Stimulated activated CD8-positive, alpha-beta memory T cell treated with anti-CD3 and anti-CD28 coated beads, Interleukin-7, amount 100 ng/mL, for 4 hours (primary cell): Measurements from ENCODE around the gene SMC6.

ENCODE experiments used
- DNase-seq, 2 donors: peaks; one replicate each; pipeline ENCODE4 v3.0.0-alpha.2; 2020; ENCODE audit warnings: low read depth in 2 of 2

The SMC6 gene

DNA sequence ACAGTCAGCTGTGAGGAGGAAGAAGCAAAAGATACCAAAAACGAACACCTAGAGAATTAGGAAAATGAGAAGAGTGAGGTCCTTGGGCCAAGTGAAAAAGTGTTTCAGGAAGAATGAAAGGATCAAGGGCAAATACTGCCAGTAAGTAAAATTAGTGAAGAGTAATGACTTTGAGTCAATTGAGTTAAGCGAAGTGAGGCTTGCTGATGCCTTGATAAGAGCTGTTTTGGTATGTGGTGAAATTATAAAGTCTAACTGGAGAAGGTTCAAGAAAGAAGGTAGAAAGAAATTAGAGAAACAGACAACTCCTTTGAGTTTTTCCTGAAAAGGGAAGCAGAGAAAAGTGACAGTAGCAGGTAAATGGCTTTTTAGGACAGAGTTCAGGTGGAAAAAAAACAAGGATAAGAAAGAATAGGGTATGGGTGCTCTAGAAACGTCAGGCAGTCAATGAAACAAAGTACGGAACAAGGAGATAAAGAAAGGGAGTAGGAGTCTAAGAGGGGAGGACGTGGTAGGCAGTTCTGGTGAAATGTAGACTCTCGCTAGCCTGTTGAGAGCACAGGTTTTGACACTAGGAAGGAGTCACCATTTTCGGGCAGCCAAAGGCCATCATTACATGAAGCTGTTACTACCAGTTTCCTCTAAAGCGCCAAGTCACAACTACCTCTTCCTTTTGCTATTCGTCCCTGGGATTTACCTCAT, 42.9 kb downstream of the SMC6 start:
- no peak for DNase-seq

GRCh38 chr2:17709897-17710296, 43.7 kb downstream of the SMC6 start:
- DNase-seq: no peak

- no peak for DNase-seq
These were observed 45.1 kb downstream of the SMC6 start for GRCh38 chr2:17708501-17708900.

- DNase-seq: no peak
These were observed 46.8 kb downstream of the SMC6 start for GRCh38 chr2:17706845-17707244.

DNA sequence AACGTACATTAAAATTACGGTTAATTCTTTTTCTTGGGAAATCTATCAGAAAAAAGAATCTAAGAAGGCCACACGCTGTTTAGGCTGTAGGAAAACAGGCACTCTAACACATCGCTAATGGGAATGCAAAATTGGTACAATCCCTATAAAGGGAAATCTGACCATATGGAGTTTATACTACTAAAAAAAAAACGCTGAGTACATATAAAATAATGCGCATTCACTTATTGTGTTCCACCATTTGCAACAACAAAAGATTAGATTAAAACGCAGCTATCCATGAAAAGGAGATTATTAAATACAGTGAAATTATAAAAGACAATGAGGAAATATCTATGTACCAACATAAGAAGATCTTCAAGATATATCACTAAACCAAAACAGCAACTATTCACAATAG, 62.8 kb downstream of the SMC6 start:
- DNase-seq: no peak

DNA sequence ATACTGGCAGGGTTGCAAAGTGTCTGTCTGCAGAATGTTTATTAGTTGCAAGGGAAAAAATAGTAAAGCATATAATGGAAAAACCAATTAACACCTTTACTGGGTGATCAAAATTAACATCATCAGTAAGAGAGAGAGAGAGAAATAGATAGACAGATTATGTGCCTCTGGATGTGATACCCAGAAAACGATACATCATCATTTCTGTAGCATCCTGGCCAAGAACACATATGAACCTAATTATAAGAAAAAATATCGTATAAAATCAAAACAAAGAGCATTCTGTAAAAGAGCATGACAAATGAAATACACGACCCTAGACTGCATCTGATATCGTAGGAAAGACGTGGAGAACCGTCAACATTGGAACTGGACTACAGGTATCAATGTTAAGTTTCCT, 64.6 kb downstream of the SMC6 start:
- no peak for DNase-seq

- no peak for DNase-seq
These were observed 65.0 kb downstream of the SMC6 start for GRCh38 chr2:17688600-17688999.

DNA sequence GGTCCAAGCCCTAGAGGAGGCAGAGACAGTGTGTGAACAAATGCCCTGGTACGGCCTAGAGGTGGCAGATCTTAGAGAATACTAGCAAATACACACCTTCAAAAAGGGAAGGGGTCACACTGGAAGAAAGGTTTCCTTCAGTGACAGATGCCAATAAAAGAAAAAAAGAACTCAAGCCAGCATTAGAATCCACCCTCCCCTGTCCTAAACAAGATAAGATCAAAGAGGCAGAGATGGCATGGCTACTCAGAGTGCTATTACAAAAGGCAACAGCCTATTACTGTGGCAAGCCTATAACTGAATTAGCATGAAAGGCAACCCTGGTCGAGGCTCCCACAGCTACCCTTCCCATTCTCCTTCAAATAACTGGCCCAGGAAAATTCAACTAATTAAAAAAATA, 69.6 kb downstream of the SMC6 start:
- no peak for DNase-seq

DNA sequence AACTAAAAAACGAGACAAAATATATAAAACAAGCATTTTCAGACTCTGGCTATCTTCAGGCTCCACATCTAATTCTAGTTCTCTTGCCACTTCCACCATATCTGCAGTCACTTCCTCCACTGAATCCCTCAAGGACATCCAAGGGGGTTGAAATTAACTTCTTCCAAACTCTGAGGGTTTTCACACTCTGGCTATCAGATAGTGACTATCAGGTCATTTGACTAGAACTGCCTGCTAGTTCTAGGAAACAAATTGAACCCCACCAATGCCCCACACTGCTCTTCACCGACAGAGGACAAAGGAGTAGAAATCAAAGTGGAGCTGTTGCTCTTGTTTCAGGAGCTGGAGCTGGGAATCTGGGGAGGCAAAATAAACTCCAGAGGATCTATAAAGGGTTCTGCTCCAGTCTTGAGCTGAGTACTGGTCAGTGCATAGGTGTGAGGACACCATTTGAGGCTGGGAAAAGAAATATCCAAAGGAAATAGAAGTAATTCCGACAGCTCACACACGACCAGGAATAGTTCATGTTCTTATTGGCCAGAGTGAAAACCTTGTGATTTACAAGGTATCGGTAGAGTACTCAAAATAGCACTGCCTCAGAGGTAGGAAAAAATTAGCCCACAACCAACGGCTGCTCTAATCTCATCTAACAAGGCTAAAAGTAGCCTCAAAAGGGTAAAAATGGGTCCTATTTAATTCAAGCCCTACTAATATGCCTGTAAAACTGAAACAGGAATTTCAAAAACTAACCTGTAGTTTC, 71.3 kb downstream of the SMC6 start:
- no peak for DNase-seq

DNA sequence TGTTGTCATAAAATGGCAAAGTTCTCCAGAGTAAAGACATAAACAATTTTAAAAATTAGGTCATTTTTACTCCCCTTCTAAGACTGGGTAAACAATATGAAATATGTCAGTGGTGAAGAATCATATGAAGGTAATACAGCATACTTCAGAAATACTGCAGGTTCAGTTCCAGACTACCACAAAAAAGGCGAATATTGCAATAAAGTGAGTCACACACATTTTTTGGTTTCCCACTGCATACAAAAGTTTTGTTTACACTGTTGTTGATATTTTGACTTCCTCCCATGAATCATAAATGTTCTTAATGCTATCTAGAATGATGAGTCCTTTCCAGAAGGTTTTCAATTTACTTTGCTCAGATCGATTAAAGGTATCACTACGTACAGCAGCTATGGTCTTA, 73.5 kb downstream of the SMC6 start:
- DNase-seq: no peak

DNA sequence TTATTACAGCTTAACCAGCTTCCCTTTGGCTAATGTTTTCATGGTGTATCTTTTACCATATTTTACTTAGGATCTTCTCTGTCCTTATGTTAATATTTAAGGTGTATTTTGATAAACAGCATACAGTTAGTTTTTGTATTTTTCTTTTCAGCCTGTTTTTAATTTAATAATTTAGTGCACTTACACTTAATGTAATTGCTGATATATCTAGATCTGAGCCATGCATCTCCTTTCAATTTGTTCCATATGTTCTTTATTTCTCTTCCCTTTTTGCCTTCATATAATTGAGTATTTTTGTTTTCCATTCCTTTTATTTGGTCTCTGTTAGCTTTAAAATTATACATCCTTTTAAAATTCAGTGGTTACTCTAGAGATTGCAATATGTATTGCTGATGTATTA, 78.8 kb downstream of the SMC6 start:
- DNase-seq: no peak

DNA sequence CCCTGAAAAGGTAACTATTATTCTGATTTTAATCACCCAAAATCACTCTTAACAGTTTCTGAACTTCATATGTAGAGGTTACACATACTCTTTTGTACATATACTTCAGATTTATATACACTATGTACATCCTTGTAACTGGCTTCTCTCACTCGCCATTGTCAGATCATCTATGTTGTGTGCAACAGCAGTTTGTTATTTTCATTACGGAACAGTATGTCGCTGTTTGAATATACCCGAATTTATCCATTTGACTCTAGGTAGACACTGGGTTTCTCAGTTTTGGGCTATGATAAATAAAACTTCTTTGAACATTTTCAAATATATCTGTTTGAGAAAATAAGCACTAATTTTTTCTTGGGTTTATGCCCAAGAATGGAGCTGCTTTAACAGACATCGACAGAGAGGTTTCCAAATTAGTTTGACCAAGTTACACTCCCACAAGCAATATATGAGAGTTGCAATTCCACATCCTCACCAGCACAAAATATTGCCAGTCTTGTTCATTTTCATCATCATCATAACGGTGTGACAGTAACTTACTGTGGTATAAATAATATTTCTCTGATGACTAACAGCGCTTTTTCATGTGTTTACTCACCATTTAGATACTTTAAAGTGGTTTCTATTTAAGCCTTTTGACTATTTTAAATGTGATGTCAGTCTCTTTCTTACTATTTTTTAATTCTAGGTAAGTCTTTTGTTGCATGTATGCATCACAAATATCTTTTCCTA, 80.9 kb downstream of the SMC6 start:
- no peak for DNase-seq

DNA sequence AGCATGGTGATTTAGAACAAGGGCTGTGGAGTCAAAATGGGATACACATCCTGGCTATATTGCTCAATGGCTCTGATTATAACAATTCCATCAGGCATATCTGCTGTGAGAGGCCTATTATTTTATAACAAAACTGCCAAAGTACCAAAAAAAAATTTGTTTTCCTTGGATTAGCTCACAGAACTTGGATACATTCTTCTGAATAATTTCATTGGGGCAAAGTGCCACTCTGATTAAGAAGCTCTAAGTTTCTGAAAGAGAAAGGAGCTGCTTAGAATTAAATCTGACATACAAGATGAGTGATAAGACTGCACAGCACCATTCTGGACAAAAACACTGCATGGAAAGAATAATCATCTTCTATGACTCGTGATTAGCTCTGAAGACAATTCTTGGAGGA, 85.7 kb downstream of the SMC6 start:
- no peak for DNase-seq

DNA sequence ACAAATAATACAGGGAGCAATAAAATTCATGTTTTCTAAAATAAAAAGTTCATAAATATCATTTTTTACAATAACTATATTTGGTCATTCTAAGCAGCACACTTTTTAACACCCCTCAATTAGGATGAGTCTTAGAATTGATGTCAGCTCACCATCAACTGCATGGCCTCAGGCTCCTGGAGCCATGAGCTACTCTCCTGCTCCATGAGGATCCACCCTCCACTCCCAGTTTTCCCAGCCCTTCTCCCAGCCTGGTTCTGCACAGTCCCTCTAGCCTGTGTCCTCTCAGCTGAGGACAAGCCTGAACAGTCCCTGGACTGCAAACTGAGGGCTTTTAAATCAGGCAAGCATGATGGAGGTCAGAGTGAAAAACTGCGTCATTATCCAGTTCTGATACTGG, 89.1 kb downstream of the SMC6 start:
- no peak for DNase-seq

- no peak for DNase-seq
These were observed 90.9 kb downstream of the SMC6 start for GRCh38 chr2:17662723-17663122.

DNA sequence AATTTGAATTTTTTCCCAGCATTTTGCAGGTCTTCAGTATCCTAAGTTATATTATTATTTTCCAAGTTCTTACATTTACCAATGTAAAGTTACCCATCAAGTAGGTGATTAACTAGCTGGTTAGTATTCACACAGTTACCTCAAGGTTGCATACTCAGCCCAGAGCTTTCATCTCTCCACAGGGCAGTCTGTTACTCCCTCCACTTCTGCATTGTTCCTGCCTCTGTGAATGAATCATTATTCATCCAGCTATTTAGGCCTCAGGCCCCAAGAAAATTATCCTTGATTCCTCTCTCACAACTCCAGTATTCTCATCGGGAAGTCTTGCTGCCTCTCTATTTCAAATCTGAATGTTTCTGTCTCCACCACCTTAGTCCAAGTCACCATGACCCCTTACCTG, 92.2 kb downstream of the SMC6 start:
- DNase-seq: no peak

GRCh38 chr2:17660219-17660618, 93.4 kb downstream of the SMC6 start:
- DNase-seq: no peak

GRCh38 chr2:17658251-17658843, 95.3 kb downstream of the SMC6 start:
- DNase-seq: no peak

DNA sequence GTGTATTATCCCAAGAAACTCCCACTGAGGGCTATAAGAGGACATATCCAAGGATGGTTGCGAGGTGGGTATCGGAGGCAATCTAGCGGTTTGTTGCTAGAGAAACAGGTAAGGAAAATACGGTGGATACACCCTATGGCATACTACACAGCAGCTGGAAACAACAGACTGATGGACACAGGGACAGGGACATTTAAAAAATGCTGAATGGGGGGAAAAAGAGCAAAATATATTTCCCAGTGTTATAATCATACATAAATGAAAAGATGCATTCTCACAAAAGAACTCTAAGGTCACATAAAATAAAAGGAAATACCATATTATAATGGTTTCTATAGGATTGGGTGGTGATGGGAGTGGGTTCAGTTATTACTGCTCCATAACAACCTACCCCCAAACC, 95.9 kb downstream of the SMC6 start:
- DNase-seq: no peak

GRCh38 chr2:17652681-17653394, 100.8 kb downstream of the SMC6 start:
- no peak for DNase-seq

DNA sequence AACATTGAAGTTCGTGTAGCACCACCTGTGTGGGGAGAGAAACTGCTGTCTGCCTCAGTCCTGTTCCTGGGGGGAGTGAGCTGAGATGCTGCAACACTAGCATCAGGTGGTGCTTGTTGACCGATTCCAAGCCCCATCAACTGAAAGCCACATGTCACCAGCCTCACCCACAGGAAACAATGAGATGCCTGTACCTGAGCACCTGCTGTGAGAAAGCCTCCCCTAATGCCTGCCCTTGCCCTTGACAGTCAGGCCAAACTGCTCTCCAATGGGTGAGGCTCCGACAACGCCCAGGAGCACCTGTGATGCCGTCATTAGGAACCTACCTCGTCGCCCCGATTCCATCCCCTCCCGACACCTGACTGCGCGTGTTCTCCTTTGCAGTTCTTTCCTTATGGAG, 104.6 kb downstream of the SMC6 start:
- no peak for DNase-seq

GRCh38 chr2:17648581-17648980, 105.0 kb downstream of the SMC6 start:
- DNase-seq: no peak
